ENCODE data around the gene GPC5.

Gene GPC5

DNA sequence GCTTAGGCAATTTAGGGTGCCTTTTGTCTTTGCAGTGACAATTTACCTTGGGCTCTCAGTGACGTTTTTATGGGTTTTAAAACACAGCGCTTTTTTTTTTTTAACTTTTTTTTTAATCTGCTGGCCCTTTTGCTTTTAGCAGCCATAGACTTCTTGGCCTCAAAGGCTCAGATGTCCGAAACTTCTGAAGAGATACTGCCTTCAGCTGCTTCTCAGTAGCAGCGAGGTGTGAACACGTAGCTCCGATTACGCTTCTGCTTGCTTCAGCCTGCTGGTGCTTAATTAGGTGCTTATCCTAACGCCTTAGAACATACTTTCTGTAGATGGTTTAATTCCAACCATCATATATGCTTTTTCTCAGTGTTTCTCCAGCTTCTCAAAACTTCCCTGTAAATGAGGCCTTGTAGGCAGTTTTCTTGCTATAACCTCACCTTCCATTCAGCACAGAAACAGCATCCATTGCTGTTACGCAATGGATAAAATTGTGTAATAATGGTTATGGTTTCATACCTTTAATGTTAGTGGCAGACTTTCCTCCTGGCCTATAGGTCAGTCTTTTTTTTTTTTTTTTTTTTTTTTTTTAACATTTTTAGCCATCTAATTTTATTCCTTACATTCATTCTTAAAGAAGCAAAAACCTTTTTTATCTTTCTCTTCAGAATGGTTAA lies 723.9 kb downstream of the GPC5 start:
- no peaks in the 10 kb centered on the region for H3K36me3 ChIP-seq (ENCODE audit: control insufficient read depth, insufficient read depth, low read length, severe bottlenecking)
- H3K4me3 ChIP-seq (ENCODE audit: low read length), result no peak overlapping the region
- DNase-seq (ENCODE audit: low read depth), result no peak
- no peaks in the 10 kb centered on the region for H3K9me3 ChIP-seq (ENCODE audit: control insufficient read depth, low read length)
- no peaks in the 10 kb centered on the region for H3K4me1 ChIP-seq (ENCODE audit: control insufficient read depth, insufficient read depth, low read length)
- no peak overlapping the region for H3K9ac ChIP-seq (ENCODE audit: low read length)
- H3K27me3 ChIP-seq (replicated peaks; ENCODE audit: control insufficient read depth, insufficient read depth, low read length), result no peaks in the 10 kb centered on the region

DNA sequence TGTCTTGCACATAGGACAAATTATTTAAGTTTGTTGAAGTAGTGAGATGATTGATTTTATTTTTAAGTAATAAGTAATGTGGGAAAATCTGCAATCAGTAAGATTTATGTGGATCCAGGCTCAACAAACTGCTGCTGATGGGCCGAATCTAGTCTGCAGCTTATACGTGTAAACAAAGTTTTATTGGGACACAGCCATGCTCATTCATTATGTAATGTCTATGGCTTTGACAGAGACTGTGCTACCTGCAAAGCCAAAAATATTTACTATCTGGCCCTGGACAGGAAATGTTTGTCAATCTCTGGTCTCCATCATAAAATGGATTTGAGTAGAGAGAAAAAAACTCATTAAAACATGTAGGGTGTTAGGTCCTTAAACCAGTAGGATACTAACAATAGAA lies 728.0 kb downstream of the GPC5 start:
- Histone ChIP-seq H3K9me3 (ENCODE audit: control insufficient read depth, low read length) (no peaks in the 10 kb centered on the region), H3K4me3 (ENCODE audit: low read length) (no peak overlapping the region), H3K27me3 (replicated peaks; ENCODE audit: control insufficient read depth, insufficient read depth, low read length) (no peaks in the 10 kb centered on the region), H3K4me1 (ENCODE audit: control insufficient read depth, insufficient read depth, low read length) (no peaks in the 10 kb centered on the region), H3K9ac (ENCODE audit: low read length) (no peak overlapping the region), H3K36me3 (ENCODE audit: control insufficient read depth, insufficient read depth, low read length, severe bottlenecking) (no peaks in the 10 kb centered on the region)
- no peak for DNase-seq (ENCODE audit: low read depth)

DNA sequence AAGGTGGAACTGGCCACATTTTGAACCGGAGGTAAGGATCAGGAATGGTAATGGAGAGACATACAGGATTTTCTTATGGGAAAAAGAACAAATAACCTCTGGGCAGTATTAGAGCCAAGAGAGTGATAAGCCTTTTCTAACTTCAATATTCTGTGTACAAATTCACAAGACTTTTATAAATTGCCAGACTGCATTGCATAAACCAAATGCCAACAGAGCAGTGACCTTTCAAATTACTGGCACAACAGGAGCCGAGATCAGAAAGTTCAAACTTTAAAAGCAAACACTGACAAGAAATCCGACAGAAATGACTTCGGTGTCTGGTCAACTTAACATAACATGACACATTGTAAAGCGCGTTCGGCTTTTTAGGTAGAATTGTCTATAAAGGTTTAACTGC lies 737.1 kb downstream of the GPC5 start:
- Histone ChIP-seq H3K36me3 (ENCODE audit: control insufficient read depth, insufficient read depth, low read length, severe bottlenecking) (no peaks in the 10 kb centered on the region), H3K9me3 (ENCODE audit: control insufficient read depth, low read length) (no peaks in the 10 kb centered on the region), H3K27me3 (replicated peaks; ENCODE audit: control insufficient read depth, insufficient read depth, low read length) (no peaks in the 10 kb centered on the region), H3K4me3 (ENCODE audit: low read length) (no peak overlapping the region), H3K4me1 (ENCODE audit: control insufficient read depth, insufficient read depth, low read length) (peaks cover 15% of the 10 kb centered on the region), H3K9ac (ENCODE audit: low read length) (no peak overlapping the region)
- DNase-seq (ENCODE audit: low read depth), result no peak

DNA sequence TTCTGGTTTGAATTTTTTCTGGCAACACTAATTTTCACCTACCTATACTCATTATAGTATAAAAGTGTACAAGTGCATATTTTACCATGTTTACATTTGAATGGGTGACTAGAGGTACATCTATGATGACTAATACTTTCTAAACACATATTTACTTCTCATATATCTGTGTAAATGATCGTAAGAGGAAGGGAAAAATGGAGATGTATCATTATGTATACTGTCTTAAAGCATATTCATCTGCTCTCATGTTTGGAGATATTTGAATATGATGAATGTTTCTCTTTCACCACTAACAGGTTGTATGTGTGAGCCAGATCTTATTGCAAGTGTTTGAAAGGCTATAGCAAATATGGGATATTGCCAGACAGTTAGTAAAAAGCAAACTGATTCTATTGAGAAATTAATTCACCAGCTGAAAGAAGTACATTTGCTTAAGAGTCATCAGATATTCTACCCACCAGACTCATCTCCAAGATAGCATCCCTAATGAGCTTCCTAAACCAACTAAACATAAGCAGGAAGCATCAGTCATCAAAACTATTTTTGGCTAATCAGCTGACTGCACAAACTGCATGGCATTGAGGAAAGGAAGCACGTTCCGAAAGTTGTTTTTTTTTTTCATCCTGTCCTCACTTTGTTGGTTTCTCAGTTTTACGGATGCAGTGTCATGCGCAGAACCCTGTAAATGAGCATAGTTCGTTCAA lies 738.2 kb downstream of the GPC5 start:
- DNase-seq (ENCODE audit: low read depth), result no peak
- H3K36me3 ChIP-seq (ENCODE audit: control insufficient read depth, insufficient read depth, low read length, severe bottlenecking), result no peaks in the 10 kb centered on the region
- peaks cover 15% of the 10 kb centered on the region for H3K4me1 ChIP-seq (ENCODE audit: control insufficient read depth, insufficient read depth, low read length)
- no peaks in the 10 kb centered on the region for H3K9me3 ChIP-seq (ENCODE audit: control insufficient read depth, low read length)
- H3K4me3 ChIP-seq (ENCODE audit: low read length), result no peak overlapping the region
- no peak overlapping the region for H3K9ac ChIP-seq (ENCODE audit: low read length)
- H3K27me3 ChIP-seq (replicated peaks; ENCODE audit: control insufficient read depth, insufficient read depth, low read length), result no peaks in the 10 kb centered on the region

DNA sequence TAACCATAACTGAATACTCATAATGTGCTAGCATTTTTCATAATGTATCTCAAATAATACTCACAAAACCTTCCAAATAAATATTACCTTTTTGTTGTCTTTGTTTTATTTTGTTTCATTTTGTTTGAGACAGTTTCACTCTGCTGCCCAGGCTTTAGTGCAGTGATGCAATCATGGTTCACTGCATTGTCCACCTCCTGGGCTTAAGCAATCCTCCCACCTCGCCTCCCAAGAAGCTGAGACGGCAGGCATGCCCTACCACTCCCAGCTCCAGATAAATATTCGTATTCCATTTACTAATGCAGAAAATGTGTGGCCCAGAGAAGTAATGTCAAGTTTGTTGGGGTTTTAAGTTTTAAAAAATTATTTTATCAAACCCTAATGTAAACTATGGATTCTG lies 739.1 kb downstream of the GPC5 start:
- Histone ChIP-seq H3K4me3 (ENCODE audit: low read length) (no peak overlapping the region), H3K36me3 (ENCODE audit: control insufficient read depth, insufficient read depth, low read length, severe bottlenecking) (no peaks in the 10 kb centered on the region), H3K4me1 (ENCODE audit: control insufficient read depth, insufficient read depth, low read length) (peaks cover 15% of the 10 kb centered on the region), H3K27me3 (replicated peaks; ENCODE audit: control insufficient read depth, insufficient read depth, low read length) (no peaks in the 10 kb centered on the region), H3K9ac (ENCODE audit: low read length) (no peak overlapping the region), H3K9me3 (ENCODE audit: control insufficient read depth, low read length) (no peaks in the 10 kb centered on the region)
- no peak for DNase-seq (ENCODE audit: low read depth)

DNA sequence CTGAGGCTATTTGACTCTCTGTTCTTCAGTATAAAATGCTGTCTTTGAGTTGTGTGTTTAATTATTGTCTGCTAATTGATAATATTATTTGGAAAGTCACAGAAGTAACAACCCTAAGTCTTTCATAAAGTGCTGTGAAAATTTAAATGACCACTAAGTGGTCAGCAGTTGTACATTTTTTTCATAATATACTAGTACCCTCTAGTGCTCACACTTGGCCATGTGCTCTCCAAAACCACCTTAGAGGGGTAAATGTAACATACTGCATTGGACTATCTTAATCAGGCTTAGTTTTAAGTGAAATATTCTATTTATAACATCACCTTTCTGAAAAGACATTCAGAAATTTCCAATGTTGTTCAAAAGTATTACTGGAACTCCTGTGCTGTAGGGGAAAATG lies 745.3 kb downstream of the GPC5 start:
- Histone ChIP-seq H3K27me3 (replicated peaks; ENCODE audit: control insufficient read depth, insufficient read depth, low read length) (no peaks in the 10 kb centered on the region), H3K36me3 (ENCODE audit: control insufficient read depth, insufficient read depth, low read length, severe bottlenecking) (no peaks in the 10 kb centered on the region)

GRCh38 chr13:92150606-92151005 lies 752.2 kb downstream of the GPC5 start:
- Histone ChIP-seq H3K9me3 (ENCODE audit: control insufficient read depth, low read length) (no peaks in the 10 kb centered on the region), H3K4me1 (ENCODE audit: control insufficient read depth, insufficient read depth, low read length) (no peaks in the 10 kb centered on the region), H3K27me3 (replicated peaks; ENCODE audit: control insufficient read depth, insufficient read depth, low read length) (no peaks in the 10 kb centered on the region), H3K9ac (ENCODE audit: low read length) (no peak overlapping the region), H3K36me3 (ENCODE audit: control insufficient read depth, insufficient read depth, low read length, severe bottlenecking) (no peaks in the 10 kb centered on the region), H3K4me3 (ENCODE audit: low read length) (no peak overlapping the region)
- no peak for DNase-seq (ENCODE audit: low read depth)

More for the DNA sequence above, 745.3 kb downstream of the GPC5 start:
- DNase-seq (ENCODE audit: low read depth), result no peak
- no peak overlapping the region for H3K4me3 ChIP-seq (ENCODE audit: low read length)
- H3K9me3 ChIP-seq (ENCODE audit: control insufficient read depth, low read length), result no peaks in the 10 kb centered on the region
- no peaks in the 10 kb centered on the region for H3K4me1 ChIP-seq (ENCODE audit: control insufficient read depth, insufficient read depth, low read length)
- no peak overlapping the region for H3K9ac ChIP-seq (ENCODE audit: low read length)

DNA sequence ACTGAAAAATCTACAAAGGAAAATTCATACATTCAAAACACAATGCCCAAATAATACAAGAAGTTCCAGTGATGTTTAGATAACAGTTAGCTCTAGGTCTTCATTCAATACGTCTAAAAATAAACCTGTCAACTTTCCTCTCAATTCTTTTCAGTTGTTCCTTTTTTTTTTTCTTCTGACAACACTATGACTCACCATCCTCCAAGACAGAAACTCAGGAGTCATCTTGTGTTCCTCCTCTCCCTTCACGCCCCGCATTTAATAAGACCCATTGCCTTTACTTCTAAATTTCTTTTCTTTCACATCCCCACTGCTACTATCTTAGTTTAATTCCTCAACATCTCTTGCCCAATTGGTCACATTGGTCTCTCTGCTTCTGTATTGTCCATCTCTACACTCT lies 759.9 kb downstream of the GPC5 start:
- H3K27me3 ChIP-seq (replicated peaks; ENCODE audit: control insufficient read depth, insufficient read depth, low read length), result no peaks in the 10 kb centered on the region
- no peak overlapping the region for H3K9ac ChIP-seq (ENCODE audit: low read length)
- H3K36me3 ChIP-seq (ENCODE audit: control insufficient read depth, insufficient read depth, low read length, severe bottlenecking), result no peaks in the 10 kb centered on the region
- H3K9me3 ChIP-seq (ENCODE audit: control insufficient read depth, low read length), result no peaks in the 10 kb centered on the region
- H3K4me1 ChIP-seq (ENCODE audit: control insufficient read depth, insufficient read depth, low read length), result peaks cover 7% of the 10 kb centered on the region
- DNase-seq (ENCODE audit: low read depth), result no peak
- peak overlapping the region; percentile 3 for H3K4me3 ChIP-seq (ENCODE audit: low read length)

DNA sequence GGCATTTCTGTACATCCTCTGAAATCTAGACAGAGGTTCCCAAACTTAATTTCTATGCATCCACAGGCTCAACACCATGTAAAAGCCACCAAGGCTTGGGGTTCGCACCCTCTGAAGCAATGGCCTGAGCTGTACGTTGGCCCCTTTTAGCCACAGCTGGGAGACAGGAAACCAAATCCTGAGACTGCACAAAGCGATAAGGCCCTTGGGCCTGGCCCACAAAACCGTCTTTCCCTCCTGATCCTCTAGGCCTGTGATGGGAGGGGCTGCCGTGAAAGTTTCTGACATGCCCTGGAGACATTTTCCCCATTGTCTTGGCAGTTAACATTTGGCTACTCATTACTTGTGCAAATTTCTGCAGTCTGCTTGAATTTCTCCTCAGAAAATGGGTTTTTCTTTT lies 766.4 kb downstream of the GPC5 start:
- Histone ChIP-seq H3K27me3 (replicated peaks; ENCODE audit: control insufficient read depth, insufficient read depth, low read length) (no peaks in the 10 kb centered on the region), H3K4me3 (ENCODE audit: low read length) (no peak overlapping the region), H3K9ac (ENCODE audit: low read length) (no peak overlapping the region), H3K9me3 (ENCODE audit: control insufficient read depth, low read length) (no peaks in the 10 kb centered on the region), H3K36me3 (ENCODE audit: control insufficient read depth, insufficient read depth, low read length, severe bottlenecking) (no peaks in the 10 kb centered on the region), H3K4me1 (ENCODE audit: control insufficient read depth, insufficient read depth, low read length) (no peaks in the 10 kb centered on the region)
- no peak for DNase-seq (ENCODE audit: low read depth)

DNA sequence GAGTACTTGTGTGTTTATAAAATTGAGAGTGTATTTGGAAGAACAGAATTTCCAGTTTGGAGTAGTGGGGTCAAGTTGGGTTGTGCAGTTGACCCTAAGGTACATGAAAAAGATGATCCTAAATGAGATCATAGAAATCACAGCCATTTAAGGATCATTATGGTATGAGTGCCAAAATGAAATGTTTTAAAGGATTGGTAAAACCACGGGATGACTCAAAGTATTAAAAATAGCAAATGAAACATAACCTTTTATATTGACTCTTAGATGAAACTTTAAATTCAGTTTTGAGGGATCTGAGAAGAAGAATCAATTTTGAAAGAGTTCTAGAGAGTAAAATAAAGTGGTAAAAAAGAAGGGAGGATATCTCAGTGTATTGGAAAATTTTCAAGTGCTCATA lies 773.8 kb downstream of the GPC5 start:
- Histone ChIP-seq H3K9me3 (ENCODE audit: control insufficient read depth, low read length) (no peaks in the 10 kb centered on the region), H3K27me3 (replicated peaks; ENCODE audit: control insufficient read depth, insufficient read depth, low read length) (no peaks in the 10 kb centered on the region), H3K36me3 (ENCODE audit: control insufficient read depth, insufficient read depth, low read length, severe bottlenecking) (no peaks in the 10 kb centered on the region), H3K4me3 (ENCODE audit: low read length) (no peak overlapping the region), H3K9ac (ENCODE audit: low read length) (no peak overlapping the region), H3K4me1 (ENCODE audit: control insufficient read depth, insufficient read depth, low read length) (peaks cover 7% of the 10 kb centered on the region)
- DNase-seq (ENCODE audit: low read depth), result no peak

GRCh38 chr13:92173254-92173653 lies 774.8 kb downstream of the GPC5 start:
- no peak overlapping the region for H3K4me3 ChIP-seq (ENCODE audit: low read length)
- H3K4me1 ChIP-seq (ENCODE audit: control insufficient read depth, insufficient read depth, low read length), result peaks cover 7% of the 10 kb centered on the region
- no peak for DNase-seq (ENCODE audit: low read depth)
- H3K9ac ChIP-seq (ENCODE audit: low read length), result no peak overlapping the region
- H3K27me3 ChIP-seq (replicated peaks; ENCODE audit: control insufficient read depth, insufficient read depth, low read length), result no peaks in the 10 kb centered on the region
- no peaks in the 10 kb centered on the region for H3K9me3 ChIP-seq (ENCODE audit: control insufficient read depth, low read length)
- no peaks in the 10 kb centered on the region for H3K36me3 ChIP-seq (ENCODE audit: control insufficient read depth, insufficient read depth, low read length, severe bottlenecking)

DNA sequence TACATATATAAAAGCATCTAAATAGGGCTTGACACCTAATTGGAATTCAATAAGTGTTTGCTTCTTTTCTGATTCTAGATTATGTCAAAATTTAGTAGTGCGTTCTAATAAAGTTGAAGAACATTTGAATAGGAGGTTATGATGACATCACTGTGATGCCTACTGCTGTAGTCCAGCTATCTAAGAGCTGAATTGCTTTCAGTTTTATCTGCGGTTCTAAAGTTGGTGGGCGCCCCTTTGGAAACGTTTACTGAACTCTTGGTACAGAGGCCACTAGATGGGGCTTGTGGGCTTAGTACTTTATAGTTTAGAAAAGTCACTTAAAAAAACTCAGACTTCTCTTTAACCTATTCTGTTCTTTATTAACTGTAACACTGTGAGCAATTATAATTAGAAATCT lies 776.9 kb downstream of the GPC5 start:
- peak; percentile 34 for DNase-seq (ENCODE audit: low read depth)
- Histone ChIP-seq H3K9me3 (ENCODE audit: control insufficient read depth, low read length) (no peaks in the 10 kb centered on the region), H3K4me3 (ENCODE audit: low read length) (peak overlapping the region; percentile 53), H3K4me1 (ENCODE audit: control insufficient read depth, insufficient read depth, low read length) (peaks cover 7% of the 10 kb centered on the region), H3K36me3 (ENCODE audit: control insufficient read depth, insufficient read depth, low read length, severe bottlenecking) (no peaks in the 10 kb centered on the region), H3K27me3 (replicated peaks; ENCODE audit: control insufficient read depth, insufficient read depth, low read length) (no peaks in the 10 kb centered on the region), H3K9ac (ENCODE audit: low read length) (peak overlapping the region; percentile 41)

Data from adipocyte (in vitro differentiated cells).